Right lobe of liver (tissue), 4 donors: ENCODE data around the gene NEK8.

Source experiments
- CTCF ChIP-seq, 4 donors: fragments of 200-600 bp in 3 of 4; fragments of 450-650 bp in 1 of 4; IDR thresholded peaks; one replicate each; pipeline versions ENCODE4 v1.5.1 to v1.8.0; 2016 to 2022; ENCODE audit warnings: antibody characterized with exemption in 4 of 4, mild to moderate bottlenecking in 2 of 4
- POLR2A ChIP-seq: fragments of 450-650 bp; IDR thresholded peaks from one replicate; pipeline ENCODE4 v1.6.1; 2017; ENCODE audit warnings: antibody characterized with exemption, mild to moderate bottlenecking
- donor health status: DM: no; HTN: no; CAD: no.
- donor health status: DM: no; HTN: no; CAD: no.
- donor health status: DM: no; HTN: yes; CAD: no.

GRCh38 chr17:28763137-28763799 is 34.7 kb downstream of the NEK8 start:
- TF ChIP-seq CTCF (IDR thresholded peaks at IDR 0.05) (no peak), POLR2A (no peak)
